ENCODE measurements around the gene POT1. TPM values are rescaled to one million over a fixed set of nuclear protein-coding genes. Genes with fewer than 3 reads are reported as not detected.

POT1 gene
- total and polyA plus RNA-seq, 2 of the 4 experiments (the other 2 are of a cell fraction): 12.7 to 28.5 TPM

DNA sequence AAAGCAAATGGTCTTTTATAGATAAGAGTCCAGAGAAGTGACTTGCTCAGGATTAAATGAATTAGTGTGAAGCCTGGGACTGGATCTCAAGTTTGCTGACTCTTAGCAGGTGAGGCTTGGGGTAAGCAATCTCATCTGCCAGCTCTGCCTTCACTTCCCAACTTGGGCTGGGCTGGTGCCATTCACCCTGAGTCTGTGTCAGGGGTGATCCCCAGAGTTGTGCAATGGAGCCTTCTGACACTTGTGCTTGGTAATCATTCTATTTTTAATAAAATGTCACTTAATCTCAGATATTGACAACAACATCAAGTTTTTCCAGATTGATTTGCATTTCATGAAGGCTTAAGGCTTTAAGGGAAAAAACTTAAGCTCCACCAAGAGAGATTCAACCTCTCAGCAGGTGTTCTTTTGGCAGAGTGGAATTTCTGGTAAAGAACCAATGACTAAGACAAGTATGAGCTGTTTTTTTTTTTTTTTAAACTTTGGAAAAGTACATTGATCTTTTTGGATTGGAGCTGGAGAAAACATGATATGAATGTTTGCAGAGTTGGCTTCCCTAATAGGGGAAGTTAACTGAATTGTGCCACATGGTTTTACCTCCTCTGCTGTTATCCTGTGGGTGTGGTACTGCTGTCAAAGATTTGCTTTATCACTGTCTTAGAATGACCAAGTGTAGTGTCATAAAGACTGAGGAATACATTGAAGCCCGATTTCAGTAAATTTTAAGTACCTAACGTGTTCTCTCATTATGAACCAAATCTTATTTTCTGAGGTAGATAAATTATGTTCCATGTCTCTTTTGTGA is 115.4 kb downstream of the POT1 start:
- ATAC-seq (ENCODE audit: low read depth): no peak
- BruUV-seq (replicated peaks): no TSS peak
- POLR2A ChIA-PET (ENCODE audit: unreplicated experiment): no interaction called here

More for the DNA sequence above, 115.4 kb downstream of the POT1 start:
- Histone ChIP-seq H3K18ac (ENCODE audit: low read depth, low read length) (no peak overlapping the region), H3K79me1 (ENCODE audit: low read depth in 1 of 2, low read length in 2 of 2) (no peaks in the 10 kb centered on the region), H3K4me1 (ENCODE audit: control insufficient read depth, insufficient read depth, low read length) (no peaks in the 10 kb centered on the region), H3K4me2 (ENCODE audit: low read depth, low read length) (no peak overlapping the region), H4K5ac (ENCODE audit: low read depth, low read length) (no peak overlapping the region), H3K36me3 (ENCODE audit: control insufficient read depth, insufficient read depth, low read length) (no peaks in the 10 kb centered on the region), H2AFZ (replicated peaks; ENCODE audit: low read length, poor library complexity) (no peak overlapping the region), H3K56ac (ENCODE audit: extremely low read depth, insufficient read depth, low read length) (no peak overlapping the region), H2BK120ac (ENCODE audit: low read depth, low read length) (no peak overlapping the region), H2BK20ac (ENCODE audit: low read depth, low read length) (no peak overlapping the region), H3K27me3 (ENCODE audit: control insufficient read depth, insufficient read depth, low read length) (no peaks in the 10 kb centered on the region), H3K9me1 (ENCODE audit: insufficient read depth, low read length) (no peaks in the 10 kb centered on the region), H3K27ac (ENCODE audit: insufficient read depth, low read length) (no peak overlapping the region), H4K91ac (ENCODE audit: insufficient read depth, low read depth, low read length) (no peak overlapping the region), H3K9ac (ENCODE audit: low read depth, low read length) (no peak overlapping the region), H3K14ac (replicated peaks; ENCODE audit: low read depth, low read length) (no peak overlapping the region), H2BK15ac (ENCODE audit: low read depth, low read length) (no peak overlapping the region), H2AK5ac (ENCODE audit: low read depth, low read length) (no peak overlapping the region), H4K20me1 (ENCODE audit: insufficient read depth, low read length) (no peaks in the 10 kb centered on the region), H2AK9ac (replicated peaks; ENCODE audit: low read depth, low read length, poor library complexity) (no peak overlapping the region), H3K23ac (ENCODE audit: low read depth, low read length) (no peak overlapping the region), H3K4ac (ENCODE audit: low read depth, low read length) (no peak overlapping the region), H2BK5ac (ENCODE audit: low read depth, low read length, poor library complexity, severe bottlenecking) (no peak overlapping the region), H3K4me3 (ENCODE audit: insufficient read depth, low read depth, low read length) (no peak overlapping the region), H3K9me3 (ENCODE audit: control insufficient read depth, insufficient read depth, low read length) (no peaks in the 10 kb centered on the region), H4K8ac (ENCODE audit: low read depth in 2 of 2, low read length in 2 of 2) (no peak overlapping the region)
- no peak for DNase-seq
- no CpG with 5 or more reads among the region's 2 CpGs for WGBS, 2 experiments (ENCODE audit: extremely low coverage in 2 of 2, insufficient read length in 1 of 2)
- CTCF ChIA-PET: no interaction called here
- intact Hi-C loops (cut with micrococcal nuclease) (no loop called here), in situ Hi-C loops (cut with MboI; ENCODE audit: low sequenced_read_pairs) (no loop called here), dilution Hi-C loops (cut with HindIII; ENCODE audit: low sequenced_read_pairs, unreplicated experiment) (loop anchor here (25.0 kb wide), 1 partner anchor 652 kb away; no protein-coding TSS in a partner anchor)
- TF ChIP-seq POLR2A (IDR thresholded peaks at IDR 0.05; ENCODE audit: low read depth, low read length) (no peak), MAFK (IDR thresholded peaks at IDR 0.05; ENCODE audit: low read depth, low read length) (no peak), FOS (IDR thresholded peaks at IDR 0.05; ENCODE audit: low read depth, low read length) (no peak), CEBPB (IDR thresholded peaks at IDR 0.05; ENCODE audit: low read depth, low read length) (no peak)
- TF ChIP-seq, protein P1, sequence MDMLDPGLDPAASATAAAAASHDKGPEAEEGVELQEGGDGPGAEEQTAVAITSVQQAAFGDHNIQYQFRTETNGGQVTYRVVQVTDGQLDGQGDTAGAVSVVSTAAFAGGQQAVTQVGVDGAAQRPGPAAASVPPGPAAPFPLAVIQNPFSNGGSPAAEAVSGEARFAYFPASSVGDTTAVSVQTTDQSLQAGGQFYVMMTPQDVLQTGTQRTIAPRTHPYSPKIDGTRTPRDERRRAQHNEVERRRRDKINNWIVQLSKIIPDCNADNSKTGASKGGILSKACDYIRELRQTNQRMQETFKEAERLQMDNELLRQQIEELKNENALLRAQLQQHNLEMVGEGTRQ (IDR thresholded peaks at IDR 0.05; ENCODE audit: low read depth, low read length): no peak

Data from IMR-90 (cell line).